Measurements from ENCODE around the gene NADK2.

- TF ChIP-seq CTCF (IDR thresholded peaks at IDR 0.05; ENCODE audit: low read depth, low read length) (no peak), EZH2phosphoT487 (IDR thresholded peaks at IDR 0.05; ENCODE audit: low read depth) (no peak)
Measured at GRCh38 chr5:36237751-36238150, 4.0 kb downstream of the NADK2 start.

All from OCI-LY3 (cell line).